Keratinocyte (primary cell): Measurements from ENCODE around the gene IMPDH1. TPM values are rescaled to one million over a fixed set of nuclear protein-coding genes. Genes with fewer than 3 reads are reported as not detected.

ENCODE experiments used
- DNase-seq: peaks from one replicate; pipeline ENCODE4 v3.0.0-alpha.2; 2011; ENCODE audit warnings: low read depth, missing footprints, low spot score
- FAIRE-seq: peaks from 2 replicates; lab custom pipeline; 2011; peaks lifted over from hg19 to GRCh38; lab: Jason Lieb, UNC
- H2AFZ ChIP-seq: 2 replicates; pipeline ENCODE4 v1.6.0; 2012; ENCODE audit warnings: low read length, control low read depth, inconsistent platforms; ENCODE audit not compliant: control insufficient read depth
- H3K27ac ChIP-seq: 2 replicates; pipeline ENCODE4 v1.5.1; 2011; ENCODE audit warnings: low read length; ENCODE audit not compliant: control insufficient read depth, insufficient read depth
- H3K27me3 ChIP-seq: 3 replicates; pipeline ENCODE4 v1.6.0; 2011; ENCODE audit warnings: low read length; ENCODE audit not compliant: control insufficient read depth, insufficient read depth; ENCODE audit errors: extremely low read depth
- H3K36me3 ChIP-seq, 2 experiments: 2 replicates in 1 of 2; 3 replicates in 1 of 2; pipeline ENCODE4 v1.5.1; 2011; ENCODE audit warnings: low read length in 2 of 2, mild to moderate bottlenecking in 1 of 2; ENCODE audit not compliant: control insufficient read depth in 2 of 2, insufficient read depth in 2 of 2; ENCODE audit errors: extremely low read depth in 1 of 2
- H3K4me1 ChIP-seq: 3 replicates; pipeline ENCODE4 v1.5.1; 2011; ENCODE audit warnings: low read length; ENCODE audit not compliant: control insufficient read depth, insufficient read depth; ENCODE audit errors: extremely low read depth
- H3K4me2 ChIP-seq: 3 replicates; pipeline ENCODE4 v1.6.0; 2011; ENCODE audit warnings: low read depth, low read length; ENCODE audit not compliant: control insufficient read depth, insufficient read depth; ENCODE audit errors: extremely low read depth
- H3K4me3 ChIP-seq, 3 experiments: fragments of 200-600 bp in 1 of 3; sonication (generic) in 1 of 3; 2 replicates in 2 of 3; 3 replicates in 1 of 3; pipeline ENCODE4 v1.5.1; 2011 to 2016; ENCODE audit warnings: low read length in 3 of 3, mild to moderate bottlenecking in 3 of 3, control low read depth in 2 of 3, inconsistent platforms in 1 of 3, low read depth in 1 of 3, mixed read lengths in 1 of 3, mixed run types in 1 of 3, moderate library complexity in 1 of 3; ENCODE audit not compliant: control insufficient read depth in 2 of 3, insufficient read depth in 2 of 3; ENCODE audit errors: extremely low read depth in 1 of 3
- H3K79me2 ChIP-seq: 2 replicates; pipeline ENCODE4 v1.6.0; 2012; ENCODE audit warnings: low read length; ENCODE audit not compliant: control insufficient read depth, insufficient read depth
- H3K9ac ChIP-seq: 3 replicates; pipeline ENCODE4 v1.6.0; 2011; ENCODE audit warnings: low read length; ENCODE audit not compliant: control insufficient read depth, insufficient read depth; ENCODE audit errors: extremely low read depth
- H3K9me1 ChIP-seq: 3 replicates; pipeline ENCODE4 v1.6.0; 2011; ENCODE audit warnings: low read length; ENCODE audit not compliant: control insufficient read depth, insufficient read depth; ENCODE audit errors: extremely low read depth
- H3K9me3 ChIP-seq: 2 replicates; pipeline ENCODE4 v1.5.1; 2012; ENCODE audit warnings: low read depth, low read length; ENCODE audit not compliant: control insufficient read depth
- H4K20me1 ChIP-seq: 3 replicates; pipeline ENCODE4 v1.6.0; 2011; ENCODE audit warnings: low read length; ENCODE audit not compliant: control insufficient read depth, insufficient read depth; ENCODE audit errors: extremely low read depth
- EZH2 ChIP-seq: IDR thresholded peaks from one replicate; pipeline ENCODE4 v1.6.1; 2012; ENCODE audit warnings: inconsistent platforms, mild to moderate bottlenecking, low read length, moderate library complexity
- dilution Hi-C: fragments of 300-500 bp; cut with MboI; formaldehyde crosslinking; loops from one replicate; pipeline ENCODE4 v1.7.0; 2020; ENCODE audit warnings: low sequenced_read_pairs; ENCODE audit not compliant: extremely low pct_ligation_motif_present
- polyA plus RNA-seq, 5 experiments: library from polyadenylated mRNA; depleted of rRNA in 3 of 5; stranded (reverse) in 3 of 5; stranded (forward) in 1 of 5; unstranded in 1 of 5; fragments of >200 nt; gene quantifications; 1 replicate in 1 of 5; 2 replicates in 3 of 5; 3 replicates in 1 of 5; pipeline versions ENCODE4 v1.2.1 to v1.2.3, GENCODE V29; 2011 to 2012; ENCODE audit warnings: missing spikeins in 2 of 5, low read depth in 1 of 5, low replicate concordance in 1 of 5
- TF ChIP-seq, protein P1 (sequence below), 3 experiments: IDR thresholded peaks in 1 of 3; conservative IDR thresholded peaks in 1 of 3; optimal IDR thresholded peaks in 1 of 3; 2 replicates in 2 of 3; 3 replicates in 1 of 3; pipeline versions ENCODE3 to v1.5.1; 2011; ENCODE audit warnings: low read length in 3 of 3, mild to moderate bottlenecking in 3 of 3, moderate library complexity in 2 of 3, control low read depth in 1 of 3, inconsistent platforms in 1 of 3; ENCODE audit not compliant: insufficient read depth in 2 of 3; ENCODE audit errors: extremely low read depth in 1 of 3

The IMPDH1 gene
- polyA plus RNA-seq, 1 donor (not counting 4 experiments of a cell fraction or from before 2014, with no cell fraction given) = 56.2 TPM

DNA sequence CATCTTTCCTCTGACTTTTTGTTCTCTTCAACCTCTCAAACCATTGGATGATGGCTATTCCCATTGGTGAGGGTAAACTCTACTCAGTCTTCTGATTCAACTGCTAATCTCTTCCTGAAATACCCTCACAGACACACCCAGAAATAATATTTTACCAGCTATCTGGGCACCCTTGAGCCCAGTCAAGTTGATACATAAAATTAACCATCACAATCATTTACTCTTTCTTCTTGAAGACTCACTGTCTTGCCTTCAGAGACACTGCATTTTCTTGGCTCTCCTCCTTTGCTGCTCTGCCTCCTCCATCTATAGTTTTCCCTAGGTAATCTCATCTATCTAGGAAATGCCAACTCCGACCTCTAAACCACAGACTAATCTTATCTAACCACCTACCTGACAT lies 35.7 kb downstream of the IMPDH1 start:
- H3K9me3 ChIP-seq = no peaks in the 10 kb centered on the region
- H3K9me1 ChIP-seq = no peaks in the 10 kb centered on the region
- H3K4me3 ChIP-seq = no peak overlapping the region
- H4K20me1 ChIP-seq = no peaks in the 10 kb centered on the region
- no peak for DNase-seq
- H3K27me3 ChIP-seq = no peaks in the 10 kb centered on the region
- no peaks in the 10 kb centered on the region for H3K4me1 ChIP-seq
- H3K36me3 ChIP-seq = no peaks in the 10 kb centered on the region
- TF ChIP-seq, protein P1, sequence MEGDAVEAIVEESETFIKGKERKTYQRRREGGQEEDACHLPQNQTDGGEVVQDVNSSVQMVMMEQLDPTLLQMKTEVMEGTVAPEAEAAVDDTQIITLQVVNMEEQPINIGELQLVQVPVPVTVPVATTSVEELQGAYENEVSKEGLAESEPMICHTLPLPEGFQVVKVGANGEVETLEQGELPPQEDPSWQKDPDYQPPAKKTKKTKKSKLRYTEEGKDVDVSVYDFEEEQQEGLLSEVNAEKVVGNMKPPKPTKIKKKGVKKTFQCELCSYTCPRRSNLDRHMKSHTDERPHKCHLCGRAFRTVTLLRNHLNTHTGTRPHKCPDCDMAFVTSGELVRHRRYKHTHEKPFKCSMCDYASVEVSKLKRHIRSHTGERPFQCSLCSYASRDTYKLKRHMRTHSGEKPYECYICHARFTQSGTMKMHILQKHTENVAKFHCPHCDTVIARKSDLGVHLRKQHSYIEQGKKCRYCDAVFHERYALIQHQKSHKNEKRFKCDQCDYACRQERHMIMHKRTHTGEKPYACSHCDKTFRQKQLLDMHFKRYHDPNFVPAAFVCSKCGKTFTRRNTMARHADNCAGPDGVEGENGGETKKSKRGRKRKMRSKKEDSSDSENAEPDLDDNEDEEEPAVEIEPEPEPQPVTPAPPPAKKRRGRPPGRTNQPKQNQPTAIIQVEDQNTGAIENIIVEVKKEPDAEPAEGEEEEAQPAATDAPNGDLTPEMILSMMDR (optimal IDR thresholded peaks at IDR 0.05 in 1 of 3, IDR thresholded peaks at IDR 0.05 in 1 of 3, conservative IDR thresholded peaks at IDR 0.05 in 1 of 3; ENCODE audit: extremely low read depth in 1 of 3, insufficient read depth in 2 of 3, low read length in 3 of 3) = no peak
- no peak for TF ChIP-seq EZH2
- H3K4me2 ChIP-seq = no peak overlapping the region
- H3K27ac ChIP-seq = no peak overlapping the region
- H3K9ac ChIP-seq = no peak overlapping the region
- FAIRE-seq = no peak
- dilution Hi-C loops = no loop called here
- no peak overlapping the region for H2AFZ ChIP-seq
- H3K79me2 ChIP-seq = no peaks in the 10 kb centered on the region

DNA sequence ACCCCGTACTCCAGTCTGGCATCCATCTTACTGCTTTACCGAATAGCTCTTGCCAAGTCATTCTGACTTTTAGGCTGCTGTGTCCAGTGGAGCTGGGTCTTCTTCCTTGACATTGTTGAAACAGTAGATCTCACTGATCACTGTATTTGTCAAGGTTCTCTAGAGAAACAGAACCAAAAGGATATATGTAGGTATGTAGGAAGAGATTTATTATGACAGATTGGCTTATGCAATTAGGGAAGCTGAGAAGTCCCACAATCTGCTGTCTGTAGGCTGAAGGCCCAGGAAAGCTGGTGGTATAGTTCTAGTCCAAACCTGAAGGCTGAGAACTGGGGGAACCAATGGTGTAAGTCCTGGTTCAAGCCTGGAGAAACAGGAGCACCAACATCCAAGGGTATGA lies 36.2 kb downstream of the IMPDH1 start:
- H3K4me2 ChIP-seq = no peak overlapping the region
- H2AFZ ChIP-seq = no peak overlapping the region
- no peak overlapping the region for H3K27ac ChIP-seq
- no peak overlapping the region for H3K9ac ChIP-seq
- TF ChIP-seq, protein P1 (optimal IDR thresholded peaks at IDR 0.05 in 1 of 3, IDR thresholded peaks at IDR 0.05 in 1 of 3, conservative IDR thresholded peaks at IDR 0.05 in 1 of 3; ENCODE audit: extremely low read depth in 1 of 3, insufficient read depth in 2 of 3, low read length in 3 of 3) = no peak
- no peak for TF ChIP-seq EZH2
- DNase-seq (no peak), FAIRE-seq (no peak)
- no peaks in the 10 kb centered on the region for H3K4me1 ChIP-seq
- no peaks in the 10 kb centered on the region for H3K79me2 ChIP-seq
- H3K9me3 ChIP-seq = no peaks in the 10 kb centered on the region
- dilution Hi-C loops = no loop called here
- H4K20me1 ChIP-seq = no peaks in the 10 kb centered on the region
- no peak overlapping the region for H3K4me3 ChIP-seq
- no peaks in the 10 kb centered on the region for H3K36me3 ChIP-seq
- H3K9me1 ChIP-seq = no peaks in the 10 kb centered on the region
- no peaks in the 10 kb centered on the region for H3K27me3 ChIP-seq
